ENCODE measurements around the gene ZNF333.

Gene ZNF333

DNA sequence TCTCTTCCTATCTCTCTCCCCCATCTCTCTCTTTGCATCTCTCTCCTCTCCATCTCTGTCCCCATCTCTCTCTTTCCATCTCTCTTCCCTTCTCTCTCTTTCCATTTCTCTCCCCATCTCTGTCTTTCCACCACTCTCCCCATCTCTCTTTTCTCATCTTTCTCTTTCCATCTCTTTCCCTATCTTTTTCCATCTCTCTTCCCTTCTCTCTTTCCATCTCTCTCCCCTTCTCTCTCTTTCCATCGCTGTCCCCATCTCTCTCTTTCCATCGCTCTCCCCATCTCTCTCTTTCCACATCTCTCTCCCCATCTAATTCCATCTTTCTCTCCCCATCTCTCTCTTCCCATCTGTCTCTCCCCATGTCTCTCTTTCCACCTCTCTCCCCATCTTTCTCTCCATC lies 39.7 kb upstream of the ZNF333 start:
- H3K27me3 ChIP-seq (ENCODE audit: control insufficient read depth, low read length) = peaks cover 3% of the 10 kb centered on the region; the same call in 1 of the 2 replicates
- no peaks in the 10 kb centered on the region for H3K9me3 ChIP-seq (ENCODE audit: control insufficient read depth, insufficient read depth, low read length)
- no peaks in the 10 kb centered on the region for H3K9me2 ChIP-seq (replicated peaks; ENCODE audit: control insufficient read depth, low read length)
- H3K4me1 ChIP-seq (ENCODE audit: control insufficient read depth, low read length) = peaks cover 11% of the 10 kb centered on the region
- TF ChIP-seq, protein P1, sequence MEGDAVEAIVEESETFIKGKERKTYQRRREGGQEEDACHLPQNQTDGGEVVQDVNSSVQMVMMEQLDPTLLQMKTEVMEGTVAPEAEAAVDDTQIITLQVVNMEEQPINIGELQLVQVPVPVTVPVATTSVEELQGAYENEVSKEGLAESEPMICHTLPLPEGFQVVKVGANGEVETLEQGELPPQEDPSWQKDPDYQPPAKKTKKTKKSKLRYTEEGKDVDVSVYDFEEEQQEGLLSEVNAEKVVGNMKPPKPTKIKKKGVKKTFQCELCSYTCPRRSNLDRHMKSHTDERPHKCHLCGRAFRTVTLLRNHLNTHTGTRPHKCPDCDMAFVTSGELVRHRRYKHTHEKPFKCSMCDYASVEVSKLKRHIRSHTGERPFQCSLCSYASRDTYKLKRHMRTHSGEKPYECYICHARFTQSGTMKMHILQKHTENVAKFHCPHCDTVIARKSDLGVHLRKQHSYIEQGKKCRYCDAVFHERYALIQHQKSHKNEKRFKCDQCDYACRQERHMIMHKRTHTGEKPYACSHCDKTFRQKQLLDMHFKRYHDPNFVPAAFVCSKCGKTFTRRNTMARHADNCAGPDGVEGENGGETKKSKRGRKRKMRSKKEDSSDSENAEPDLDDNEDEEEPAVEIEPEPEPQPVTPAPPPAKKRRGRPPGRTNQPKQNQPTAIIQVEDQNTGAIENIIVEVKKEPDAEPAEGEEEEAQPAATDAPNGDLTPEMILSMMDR (IDR thresholded peaks at IDR 0.05; ENCODE audit: low read depth, low read length, poor library complexity, severe bottlenecking) = no peak
- no peak for TF ChIP-seq EZH2phosphoT487 (IDR thresholded peaks at IDR 0.05; ENCODE audit: borderline replicate concordance, low read length)
- no peaks in the 10 kb centered on the region for H3K36me3 ChIP-seq (ENCODE audit: control insufficient read depth, low read length)
- no peak overlapping the region for H3K27ac ChIP-seq (ENCODE audit: low read depth, low read length)
- H4K20me1 ChIP-seq (ENCODE audit: control insufficient read depth, insufficient read depth, low read depth, low read length) = no peaks in the 10 kb centered on the region
- no peaks in the 10 kb centered on the region for H3K79me2 ChIP-seq (ENCODE audit: control insufficient read depth, low read length)
- H3F3A ChIP-seq (ENCODE audit: control insufficient read depth, insufficient read depth) = no peaks in the 10 kb centered on the region
- H3K4me2 ChIP-seq (ENCODE audit: low read length) = no peak overlapping the region
- no peak overlapping the region for H3K4me3 ChIP-seq (ENCODE audit: low read length)

DNA sequence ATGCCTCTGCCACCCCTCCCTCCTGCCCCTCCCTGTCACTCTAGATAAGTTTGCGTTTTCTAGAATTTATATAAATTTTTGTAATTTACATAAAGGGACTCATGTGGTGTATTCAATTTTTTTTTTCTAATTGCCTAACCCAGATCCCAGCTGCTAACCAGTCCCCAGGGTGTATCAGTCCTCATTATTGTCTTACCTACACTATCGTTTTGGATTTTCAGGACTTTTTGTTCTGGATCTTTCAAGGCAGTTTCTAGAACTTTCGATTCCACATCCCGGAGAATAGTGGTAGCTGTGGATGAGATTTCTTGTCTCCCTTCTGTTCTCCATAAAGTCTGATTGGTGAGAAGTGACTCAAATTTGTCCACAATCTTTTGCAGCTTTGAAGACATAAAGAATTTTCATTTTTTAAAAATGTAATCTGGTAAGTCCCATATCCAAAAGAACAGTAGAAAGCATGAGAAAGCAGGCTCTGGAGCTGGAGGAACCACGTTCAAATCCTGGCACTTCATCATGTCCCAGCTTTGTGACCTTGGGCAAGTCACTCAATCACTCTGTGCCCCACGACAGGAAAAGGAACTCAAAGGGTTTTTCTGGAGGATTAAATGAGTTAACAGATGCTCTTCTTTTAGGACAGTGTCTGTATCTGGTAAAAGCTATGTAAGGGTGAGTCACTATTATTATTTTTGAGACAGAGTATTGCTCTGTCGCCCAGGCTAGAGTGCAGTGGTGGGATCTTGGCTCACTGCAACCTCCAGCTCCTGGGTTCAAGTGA lies 34.9 kb upstream of the ZNF333 start:
- TF ChIP-seq, protein P1 (IDR thresholded peaks at IDR 0.05; ENCODE audit: low read depth, low read length, poor library complexity, severe bottlenecking) = no peak
- no peak for TF ChIP-seq EZH2phosphoT487 (IDR thresholded peaks at IDR 0.05; ENCODE audit: borderline replicate concordance, low read length)
- Histone ChIP-seq H3K4me3 (ENCODE audit: low read length) (no peak overlapping the region), H3K27me3 (ENCODE audit: control insufficient read depth, low read length) (peaks cover 3% of the 10 kb centered on the region; the same call in 1 of the 2 replicates), H3K4me2 (ENCODE audit: low read length) (no peak overlapping the region), H3K79me2 (ENCODE audit: control insufficient read depth, low read length) (no peaks in the 10 kb centered on the region), H3K36me3 (ENCODE audit: control insufficient read depth, low read length) (no peaks in the 10 kb centered on the region), H3K9me3 (ENCODE audit: control insufficient read depth, insufficient read depth, low read length) (no peaks in the 10 kb centered on the region), H3K4me1 (ENCODE audit: control insufficient read depth, low read length) (no peaks in the 10 kb centered on the region), H3F3A (ENCODE audit: control insufficient read depth, insufficient read depth) (no peaks in the 10 kb centered on the region), H4K20me1 (ENCODE audit: control insufficient read depth, insufficient read depth, low read depth, low read length) (no peaks in the 10 kb centered on the region), H3K27ac (ENCODE audit: low read depth, low read length) (no peak overlapping the region), H3K9me2 (replicated peaks; ENCODE audit: control insufficient read depth, low read length) (no peaks in the 10 kb centered on the region)

DNA sequence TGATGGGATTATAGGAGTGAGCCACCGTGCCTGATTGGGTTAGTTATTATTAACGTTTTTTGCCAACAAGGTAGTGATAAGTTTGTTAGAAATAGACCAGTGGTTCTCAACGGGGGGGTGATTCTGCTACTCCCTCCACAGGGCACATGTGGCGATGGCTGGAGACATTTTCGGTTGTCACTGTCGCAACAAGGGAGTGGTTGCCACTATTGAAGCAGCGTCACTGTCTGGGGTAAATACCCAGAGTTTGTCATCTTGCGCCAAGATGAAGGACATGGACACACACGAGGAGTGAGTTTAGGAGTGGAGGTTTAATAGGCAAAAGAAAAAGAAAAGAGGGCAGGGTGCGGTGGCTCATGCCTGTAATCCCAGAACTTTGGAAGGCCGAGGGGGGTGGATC lies 34.1 kb upstream of the ZNF333 start:
- peaks cover 3% of the 10 kb centered on the region for H3K4me1 ChIP-seq (ENCODE audit: control insufficient read depth, low read length)
- H3F3A ChIP-seq (ENCODE audit: control insufficient read depth, insufficient read depth) = no peaks in the 10 kb centered on the region
- H3K9me2 ChIP-seq (replicated peaks; ENCODE audit: control insufficient read depth, low read length) = no peaks in the 10 kb centered on the region
- H3K27me3 ChIP-seq (ENCODE audit: control insufficient read depth, low read length) = peaks cover 3% of the 10 kb centered on the region; the same call in 1 of the 2 replicates
- H3K4me3 ChIP-seq (ENCODE audit: low read length) = no peak overlapping the region
- H3K27ac ChIP-seq (ENCODE audit: low read depth, low read length) = no peak overlapping the region
- H4K20me1 ChIP-seq (ENCODE audit: control insufficient read depth, insufficient read depth, low read depth, low read length) = no peaks in the 10 kb centered on the region
- H3K9me3 ChIP-seq (ENCODE audit: control insufficient read depth, insufficient read depth, low read length) = no peaks in the 10 kb centered on the region
- H3K79me2 ChIP-seq (ENCODE audit: control insufficient read depth, low read length) = no peaks in the 10 kb centered on the region
- TF ChIP-seq, protein P1 (IDR thresholded peaks at IDR 0.05; ENCODE audit: low read depth, low read length, poor library complexity, severe bottlenecking) = no peak
- no peak for TF ChIP-seq EZH2phosphoT487 (IDR thresholded peaks at IDR 0.05; ENCODE audit: borderline replicate concordance, low read length)
- no peaks in the 10 kb centered on the region for H3K36me3 ChIP-seq (ENCODE audit: control insufficient read depth, low read length)
- H3K4me2 ChIP-seq (ENCODE audit: low read length) = no peak overlapping the region
